Fibroblast of lung (primary cell): Measurements from ENCODE around the gene EEFSEC. TPM values are rescaled to one million over a fixed set of nuclear protein-coding genes. Genes with fewer than 3 reads are reported as not detected.

Experiments
- DNase-seq, 2 donors: peaks; one replicate each; pipeline versions ENCODE4 v3.0.0 to v3.0.0-alpha.2; 2010; ENCODE audit warnings: low read depth in 2 of 2
- H2AFZ ChIP-seq: 2 replicates; pipeline ENCODE4 v1.5.1; 2012; ENCODE audit warnings: low read length, control low read depth, inconsistent platforms
- H3K27ac ChIP-seq: 2 replicates; pipeline ENCODE4 v1.5.1; 2011; ENCODE audit warnings: low read length, control low read depth; ENCODE audit not compliant: insufficient read depth
- H3K27me3 ChIP-seq: 2 replicates; pipeline ENCODE4 v1.5.1; 2011; ENCODE audit warnings: mild to moderate bottlenecking, low read length; ENCODE audit not compliant: control insufficient read depth, insufficient read depth
- H3K36me3 ChIP-seq: 2 replicates; pipeline ENCODE4 v1.5.1; 2011; ENCODE audit warnings: low read length; ENCODE audit not compliant: control insufficient read depth, insufficient read depth
- H3K4me1 ChIP-seq: 2 replicates; pipeline ENCODE4 v1.5.1; 2011; ENCODE audit warnings: low read length; ENCODE audit not compliant: control insufficient read depth, insufficient read depth; ENCODE audit errors: extremely low read depth
- H3K4me2 ChIP-seq: 2 replicates; pipeline ENCODE4 v1.5.1; 2011; ENCODE audit warnings: low read length, control low read depth; ENCODE audit not compliant: insufficient read depth; ENCODE audit errors: extremely low read depth
- H3K4me3 ChIP-seq, 4 experiments: fragments of 200-600 bp in 1 of 4; sonication (generic) in 1 of 4; replicated peaks in 1 of 4; 2 replicates each; pipeline ENCODE4 v1.5.1; 2011 to 2016; ENCODE audit warnings: low read length in 4 of 4, low read depth in 3 of 4, mild to moderate bottlenecking in 3 of 4, control low read depth in 2 of 4, inconsistent platforms in 1 of 4, mixed read lengths in 1 of 4; ENCODE audit not compliant: insufficient read depth in 1 of 4; ENCODE audit errors: control extremely low read depth in 1 of 4
- H3K79me2 ChIP-seq: 2 replicates; pipeline ENCODE4 v1.5.1; 2012; ENCODE audit warnings: mild to moderate bottlenecking, low read length, inconsistent platforms; ENCODE audit not compliant: control insufficient read depth, insufficient read depth
- H3K9ac ChIP-seq: 2 replicates; pipeline ENCODE4 v1.5.1; 2011; ENCODE audit warnings: mild to moderate bottlenecking, low read length, control low read depth; ENCODE audit not compliant: insufficient read depth
- H3K9me3 ChIP-seq: 2 replicates; pipeline ENCODE4 v1.5.1; 2012; ENCODE audit warnings: low read depth, low read length; ENCODE audit not compliant: control insufficient read depth, insufficient read depth
- H4K20me1 ChIP-seq: 2 replicates; pipeline ENCODE4 v1.5.1; 2011; ENCODE audit warnings: low read length; ENCODE audit not compliant: control insufficient read depth, insufficient read depth; ENCODE audit errors: extremely low read depth
- CTCF ChIP-seq, 2 donors: IDR thresholded peaks in 1 of 2; conservative IDR thresholded peaks in 1 of 2; 1 replicate in 1 of 2; 2 replicates in 1 of 2; pipeline ENCODE4 v1.5.1; 2011 to 2012; ENCODE audit warnings: low read length in 2 of 2, control low read depth in 1 of 2, inconsistent platforms in 1 of 2, low read depth in 1 of 2, mild to moderate bottlenecking in 1 of 2
- EZH2 ChIP-seq: IDR thresholded peaks from 2 replicates; pipeline ENCODE4 v1.5.1; 2012; ENCODE audit warnings: low read length, control low read depth, mild to moderate bottlenecking; ENCODE audit errors: missing control alignments
- polyA plus RNA-seq, 2 donors: library from polyadenylated mRNA; depleted of rRNA in 1 of 2; stranded (reverse) in 1 of 2; unstranded in 1 of 2; fragments of >200 nt; gene quantifications; 2 replicates each; pipeline ENCODE4 v1.2.1, GENCODE V29; 2011 to 2012; ENCODE audit warnings: missing spikeins in 1 of 2
- total RNA-seq: library from RNA; depleted of rRNA; stranded (reverse); fragments of >200 nt; gene quantifications from 2 replicates; pipeline ENCODE4 v1.2.1, GENCODE V29; 2014

Gene EEFSEC
- total and polyA plus RNA-seq, 2 donors (not counting 1 experiment from before 2014, with no cell fraction given) = 2.6 to 5.0 TPM

- Histone ChIP-seq H3K9me3 (no peaks in the 10 kb centered on the region), H3K4me1 (no peaks in the 10 kb centered on the region), H3K27ac (no peak overlapping the region), H4K20me1 (no peaks in the 10 kb centered on the region), H3K4me2 (no peak overlapping the region), H2AFZ (no peak overlapping the region), H3K4me3 (no peak overlapping the region), H3K27me3 (peaks cover 10% of the 10 kb centered on the region), H3K79me2 (no peaks in the 10 kb centered on the region), H3K9ac (no peak overlapping the region), H3K36me3 (no peaks in the 10 kb centered on the region)
- TF ChIP-seq EZH2 = no peak
- TF ChIP-seq CTCF (conservative IDR thresholded peaks at IDR 0.05 in 1 of 2, IDR thresholded peaks at IDR 0.05 in 1 of 2; ENCODE audit: low read depth in 1 of 2, low read length in 2 of 2) = no peak
- DNase-seq = no peak
These were observed 285.9 kb downstream of the EEFSEC start for GRCh38 chr3:128439226-128439625.

- no peak overlapping the region for H3K4me2 ChIP-seq
- peaks cover 12% of the 10 kb centered on the region for H3K27me3 ChIP-seq
- DNase-seq = no peak
- no peak overlapping the region for H3K4me3 ChIP-seq
- no peak overlapping the region for H2AFZ ChIP-seq
- H3K4me1 ChIP-seq = no peaks in the 10 kb centered on the region
- H3K36me3 ChIP-seq = no peaks in the 10 kb centered on the region
- H3K79me2 ChIP-seq = no peaks in the 10 kb centered on the region
- no peaks in the 10 kb centered on the region for H3K9me3 ChIP-seq
- TF ChIP-seq CTCF (conservative IDR thresholded peaks at IDR 0.05 in 1 of 2, IDR thresholded peaks at IDR 0.05 in 1 of 2; ENCODE audit: low read depth in 1 of 2, low read length in 2 of 2) (no peak), EZH2 (no peak)
- no peak overlapping the region for H3K9ac ChIP-seq
- H4K20me1 ChIP-seq = no peaks in the 10 kb centered on the region
- H3K27ac ChIP-seq = no peak overlapping the region
These were observed 288.8 kb downstream of the EEFSEC start for GRCh38 chr3:128442070-128442469.

- H3K27ac ChIP-seq = no peak overlapping the region
- no peaks in the 10 kb centered on the region for H4K20me1 ChIP-seq
- H3K79me2 ChIP-seq = no peaks in the 10 kb centered on the region
- no peaks in the 10 kb centered on the region for H3K4me1 ChIP-seq
- H3K27me3 ChIP-seq = peaks cover 17% of the 10 kb centered on the region
- H2AFZ ChIP-seq = no peak overlapping the region
- H3K36me3 ChIP-seq = no peaks in the 10 kb centered on the region
- TF ChIP-seq CTCF (conservative IDR thresholded peaks at IDR 0.05 in 1 of 2, IDR thresholded peaks at IDR 0.05 in 1 of 2; ENCODE audit: low read depth in 1 of 2, low read length in 2 of 2) (no peak), EZH2 (no peak)
- H3K9me3 ChIP-seq = no peaks in the 10 kb centered on the region
- H3K9ac ChIP-seq = no peak overlapping the region
- H3K4me2 ChIP-seq = no peak overlapping the region
- no peak for DNase-seq
- no peak overlapping the region for H3K4me3 ChIP-seq
These were observed 289.7 kb downstream of the EEFSEC start for GRCh38 chr3:128442949-128443348.
